DMS53 treated with DMSO at 0.1 percent for 48 hours (cell line): ENCODE data around the gene NAPSA.

Experiments
- DNase-seq: peaks from one replicate; lab custom pipeline; 2025; ENCODE audit not compliant: unreplicated experiment; lab: John Stamatoyannopoulos, UW

The NAPSA gene

DNA sequence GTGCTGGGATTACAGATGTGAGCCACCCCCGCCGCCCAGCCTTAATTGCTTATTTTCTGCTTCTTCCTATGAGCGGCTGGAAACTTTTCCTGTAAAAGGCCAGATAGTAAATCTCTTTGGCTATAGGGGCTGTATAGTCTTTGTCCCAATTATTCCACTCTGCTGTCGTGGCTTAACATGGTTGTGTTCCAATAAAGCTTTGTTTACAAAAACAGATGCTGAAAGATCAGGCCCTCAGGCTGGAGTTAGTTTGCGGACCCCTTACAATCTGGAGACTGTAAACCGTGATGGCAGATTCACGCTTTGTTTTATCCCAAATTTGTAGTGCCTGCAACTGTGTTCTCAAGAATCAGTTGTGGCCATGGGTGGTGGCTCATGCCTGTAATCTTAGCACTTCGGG lies 47.0 kb downstream of the NAPSA start:
- DNase-seq: no peak

- no peak for DNase-seq
Observed at GRCh38 chr19:50317115-50317514, 48.3 kb downstream of the NAPSA start.

- no peak for DNase-seq
Observed at GRCh38 chr19:50315773-50316448, 49.5 kb downstream of the NAPSA start.

DNA sequence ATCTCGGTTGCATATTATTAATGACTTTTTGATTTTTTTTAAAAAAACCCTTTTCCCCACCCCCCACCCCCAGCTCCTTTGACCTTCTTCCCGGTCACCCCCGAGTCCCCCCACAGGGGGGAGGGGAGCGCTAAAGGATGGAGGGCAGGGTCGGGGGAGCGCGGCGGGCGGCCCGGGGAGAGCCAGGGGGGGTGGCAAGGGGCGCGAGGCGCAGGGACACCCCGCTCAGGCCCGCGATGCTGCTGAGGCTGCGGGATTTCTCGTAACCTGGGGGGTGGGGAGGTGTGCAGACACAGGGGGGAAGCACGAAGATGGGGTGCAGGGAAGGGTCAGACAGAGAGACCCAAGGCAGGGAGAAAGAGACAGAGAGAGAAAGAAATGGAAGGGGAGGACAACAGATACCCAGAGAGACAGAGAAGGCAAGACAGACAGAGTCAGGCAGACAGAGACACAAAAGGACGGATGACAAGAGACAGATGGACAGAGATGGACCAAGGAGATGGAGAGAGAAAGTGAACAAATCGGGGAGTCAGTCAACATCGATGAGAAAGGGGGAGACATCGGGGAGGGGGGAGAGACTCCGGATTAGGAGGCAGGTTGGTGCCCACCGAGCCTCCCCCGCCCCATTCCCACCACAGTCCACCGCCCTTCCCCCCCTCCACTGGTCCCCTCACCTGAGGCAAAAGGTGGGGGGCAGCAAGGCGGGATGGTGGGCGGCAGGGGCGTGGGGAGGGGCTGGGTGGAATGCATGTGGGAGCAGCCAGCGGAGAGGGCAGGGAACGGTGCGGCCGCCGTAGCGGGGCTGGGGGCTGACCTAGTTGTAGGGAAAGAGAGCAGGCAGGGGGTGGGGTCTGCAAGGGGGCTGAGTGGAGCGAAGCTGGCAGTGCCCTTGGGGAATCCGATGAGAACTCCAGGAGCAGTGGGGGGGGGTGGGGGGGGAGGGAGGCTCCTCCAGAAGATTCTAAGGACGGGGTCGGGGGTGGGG lies 50.4 kb downstream of the NAPSA start:
- no peak for DNase-seq

GRCh38 chr19:50313812-50314536 lies 51.5 kb downstream of the NAPSA start:
- no peak for DNase-seq

GRCh38 chr19:50312967-50313811 lies 52.2 kb downstream of the NAPSA start:
- DNase-seq: peak; percentile 31

GRCh38 chr19:50311723-50312635 lies 53.5 kb downstream of the NAPSA start:
- DNase-seq: no peak

- no peak for DNase-seq
Observed at GRCh38 chr19:50310759-50311465, 54.5 kb downstream of the NAPSA start.

- DNase-seq: no peak
Observed at GRCh38 chr19:50309396-50310125, 55.9 kb downstream of the NAPSA start.

DNA sequence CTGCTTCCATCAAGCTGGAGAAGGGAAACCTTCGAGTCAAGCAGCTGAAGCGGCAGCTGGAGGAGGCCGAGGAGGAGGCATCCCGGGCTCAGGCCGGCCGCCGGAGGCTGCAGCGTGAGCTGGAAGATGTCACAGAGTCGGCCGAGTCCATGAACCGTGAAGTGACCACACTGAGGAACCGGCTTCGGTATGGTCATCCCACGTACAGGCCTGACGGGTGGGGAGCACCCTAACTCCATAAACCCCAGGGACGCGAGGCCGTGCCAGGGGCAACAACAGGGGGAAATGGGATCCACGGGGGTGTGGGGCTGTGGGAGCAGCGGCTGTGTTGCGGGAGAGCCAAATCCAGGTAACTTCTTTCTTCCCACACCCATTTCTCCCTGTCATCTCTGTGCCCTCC lies 56.4 kb downstream of the NAPSA start:
- no peak for DNase-seq
